ENCODE results near the gene ZNF93. TPM values are rescaled to one million over a fixed set of nuclear protein-coding genes. Genes with fewer than 3 reads are reported as not detected.
"Not testable (repeated sequence)": the region's sequence is repeated elsewhere in the genome, so short reads cannot be mapped to it uniquely, and the experiment has no call there.

The ZNF93 gene
- total RNA-seq, 1 experiment from 2014 or later, result 8.9 TPM

DNA sequence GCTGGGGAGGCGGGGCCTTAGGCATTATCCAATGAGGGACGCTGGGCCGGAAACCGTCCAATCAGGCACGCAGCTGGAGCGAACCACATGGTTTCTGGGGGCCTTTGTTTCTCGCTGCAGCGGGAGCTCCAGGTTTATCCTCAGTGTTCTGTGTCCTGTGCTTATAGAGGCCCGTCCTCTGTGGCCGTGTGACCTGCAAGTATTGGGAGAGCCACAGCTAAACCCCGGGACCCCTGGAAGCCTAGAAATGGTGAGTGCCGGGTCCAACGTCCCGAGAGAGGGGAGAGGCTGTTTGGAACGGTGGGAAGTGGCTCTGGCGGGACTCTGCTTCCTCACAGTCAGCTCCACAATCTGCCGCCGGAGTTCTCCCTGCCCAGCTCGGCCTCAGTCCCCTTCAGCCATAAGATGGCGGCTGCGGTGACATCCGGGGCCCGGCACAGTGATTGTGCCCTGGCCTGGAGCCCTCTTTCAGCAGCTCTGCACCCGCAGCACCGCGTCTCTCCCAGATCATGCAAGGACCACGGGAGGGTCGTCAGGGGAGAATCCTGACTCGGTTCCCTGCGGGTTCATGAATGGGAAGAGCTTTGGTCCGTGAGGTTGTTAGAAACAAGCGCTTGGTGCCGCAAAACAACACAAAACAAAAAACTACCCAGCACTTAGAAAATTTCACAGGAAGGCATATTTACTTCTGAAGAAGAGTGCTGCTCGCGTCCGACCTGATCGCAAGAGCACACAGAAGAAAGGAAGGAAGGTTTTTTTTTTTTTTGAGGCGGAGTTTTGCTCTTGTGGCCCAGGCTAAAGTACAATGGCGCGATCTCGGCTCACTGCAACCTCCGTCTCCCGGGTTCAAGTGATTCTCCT lies 34.8 kb upstream of the ZNF93 start, which contains the start of gene ZNF253:
Gene ZNF253 (plus strand): TSS at position 133 of the 861 bp plus-strand sequence. CDS start 115 bp downstream, at position 248.
- peak; percentile 98 for ATAC-seq
- TSS peak; percentile 83 for BruUV-seq (replicated peaks)
- Histone ChIP-seq H3K36me3 (ENCODE audit: control insufficient read depth, insufficient read depth, low read length) (no peaks in the 10 kb centered on the region), H3K4me3 (ENCODE audit: low read depth in 2 of 2, low read length in 2 of 2) (peak within 1 kb of the TSS; percentile 83 to 96), H3K27me3 (ENCODE audit: control insufficient read depth, insufficient read depth, low read length) (no peaks in the 10 kb centered on the region), H3K4me1 (ENCODE audit: control insufficient read depth, insufficient read depth, low read length) (no peaks in the 10 kb centered on the region), H3K27ac (ENCODE audit: low read length) (peak within 1 kb of the TSS; percentile 92), H3K9me3 (ENCODE audit: control insufficient read depth, insufficient read depth, low read depth, low read length) (peaks cover 14% of the 10 kb centered on the region; the same call in 1 of the 2 replicates)
- ChIA-PET POLR2A (interaction anchor here (0.5 to 0.7 kb wide), 5 partner anchors 44 to 288 kb away, joined by 3 to 4 read pairs (median 3); partner anchors contain the start of gene ZNF506), CTCF (no interaction called here)
- intact Hi-C loops (cut with micrococcal nuclease; ENCODE audit: unreplicated experiment) (no loop called here), in situ Hi-C loops (cut with HindIII; ENCODE audit: low pct_unique_long_range_greater_than_20kb, low sequenced_read_pairs) (no loop called here)
- TF ChIP-seq TCF7L2 (IDR thresholded peaks at IDR 0.05; ENCODE audit: low read depth, low read length) (no peak), POLR2AphosphoS5 (IDR thresholded peaks at IDR 0.05; ENCODE audit: low read depth, low read length) (peak; percentile 95), SIN3A (IDR thresholded peaks at IDR 0.05; ENCODE audit: borderline replicate concordance, insufficient read depth, low read depth, low read length) (peak; percentile 19; the same call in 1 of the 2 replicates)
- TF ChIP-seq, protein P1, sequence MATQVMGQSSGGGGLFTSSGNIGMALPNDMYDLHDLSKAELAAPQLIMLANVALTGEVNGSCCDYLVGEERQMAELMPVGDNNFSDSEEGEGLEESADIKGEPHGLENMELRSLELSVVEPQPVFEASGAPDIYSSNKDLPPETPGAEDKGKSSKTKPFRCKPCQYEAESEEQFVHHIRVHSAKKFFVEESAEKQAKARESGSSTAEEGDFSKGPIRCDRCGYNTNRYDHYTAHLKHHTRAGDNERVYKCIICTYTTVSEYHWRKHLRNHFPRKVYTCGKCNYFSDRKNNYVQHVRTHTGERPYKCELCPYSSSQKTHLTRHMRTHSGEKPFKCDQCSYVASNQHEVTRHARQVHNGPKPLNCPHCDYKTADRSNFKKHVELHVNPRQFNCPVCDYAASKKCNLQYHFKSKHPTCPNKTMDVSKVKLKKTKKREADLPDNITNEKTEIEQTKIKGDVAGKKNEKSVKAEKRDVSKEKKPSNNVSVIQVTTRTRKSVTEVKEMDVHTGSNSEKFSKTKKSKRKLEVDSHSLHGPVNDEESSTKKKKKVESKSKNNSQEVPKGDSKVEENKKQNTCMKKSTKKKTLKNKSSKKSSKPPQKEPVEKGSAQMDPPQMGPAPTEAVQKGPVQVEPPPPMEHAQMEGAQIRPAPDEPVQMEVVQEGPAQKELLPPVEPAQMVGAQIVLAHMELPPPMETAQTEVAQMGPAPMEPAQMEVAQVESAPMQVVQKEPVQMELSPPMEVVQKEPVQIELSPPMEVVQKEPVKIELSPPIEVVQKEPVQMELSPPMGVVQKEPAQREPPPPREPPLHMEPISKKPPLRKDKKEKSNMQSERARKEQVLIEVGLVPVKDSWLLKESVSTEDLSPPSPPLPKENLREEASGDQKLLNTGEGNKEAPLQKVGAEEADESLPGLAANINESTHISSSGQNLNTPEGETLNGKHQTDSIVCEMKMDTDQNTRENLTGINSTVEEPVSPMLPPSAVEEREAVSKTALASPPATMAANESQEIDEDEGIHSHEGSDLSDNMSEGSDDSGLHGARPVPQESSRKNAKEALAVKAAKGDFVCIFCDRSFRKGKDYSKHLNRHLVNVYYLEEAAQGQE (IDR thresholded peaks at IDR 0.05; ENCODE audit: insufficient read depth in 1 of 2, low read depth in 2 of 2, low read length in 1 of 2), result 0 out of 4 replicates have a peak, but pooled peaks of 1 of the 2 experiments have one; percentile 28
- DNase-seq (ENCODE audit: low read depth, low spot score), result peak; percentile 64

DNA sequence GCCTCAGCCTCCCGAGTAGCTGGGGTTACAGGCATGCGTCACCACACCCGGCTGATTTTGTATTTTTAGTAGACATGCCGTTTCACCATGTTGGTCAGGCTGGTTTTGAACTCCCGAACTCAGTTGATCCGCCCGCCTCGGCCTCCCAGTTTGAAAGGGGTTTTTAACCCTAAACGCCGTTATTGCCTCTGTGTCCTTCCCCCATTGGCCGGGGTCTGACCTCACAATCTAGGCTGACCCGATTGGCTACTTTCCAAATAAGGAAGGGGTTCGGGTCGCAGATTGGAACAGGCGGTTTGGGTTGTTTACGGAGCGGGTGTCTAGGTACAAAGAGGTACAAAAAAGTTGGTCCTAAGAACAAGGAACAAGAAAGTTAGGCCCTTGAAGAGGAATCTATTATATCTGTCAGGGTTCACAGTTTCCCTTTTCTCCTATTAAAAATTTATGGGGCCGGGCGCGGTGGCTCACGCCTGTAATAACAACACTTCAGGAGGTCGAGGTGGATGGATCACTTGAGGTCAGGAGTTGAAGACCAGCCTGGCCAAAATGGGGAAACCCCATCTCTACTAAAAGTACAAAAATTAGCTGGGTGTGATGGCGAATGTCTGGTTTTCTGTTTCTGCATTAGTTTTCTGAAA lies 34.0 kb upstream of the ZNF93 start:
- DNase-seq (ENCODE audit: low read depth, low spot score) (no peak), ATAC-seq (no peak)
- intact Hi-C loops (cut with micrococcal nuclease; ENCODE audit: unreplicated experiment), result no loop called here
- in situ Hi-C loops (cut with HindIII; ENCODE audit: low pct_unique_long_range_greater_than_20kb, low sequenced_read_pairs), result no loop called here
- ChIA-PET CTCF (no interaction called here), POLR2A (interaction anchor here (0.7 kb wide), 1 partner anchor 55 kb away, joined by 4 read pairs; no protein-coding TSS in a partner anchor)
- Histone ChIP-seq H3K4me3 (ENCODE audit: low read depth in 2 of 2, low read length in 2 of 2) (peak overlapping the region; percentile 83 to 96), H3K9me3 (ENCODE audit: control insufficient read depth, insufficient read depth, low read depth, low read length) (peaks cover 17% of the 10 kb centered on the region; the same call in 1 of the 2 replicates), H3K27me3 (ENCODE audit: control insufficient read depth, insufficient read depth, low read length) (no peaks in the 10 kb centered on the region), H3K36me3 (ENCODE audit: control insufficient read depth, insufficient read depth, low read length) (no peaks in the 10 kb centered on the region), H3K27ac (ENCODE audit: low read length) (peak overlapping the region; percentile 92), H3K4me1 (ENCODE audit: control insufficient read depth, insufficient read depth, low read length) (no peaks in the 10 kb centered on the region)
- no TSS peak for BruUV-seq (replicated peaks)
- TF ChIP-seq POLR2AphosphoS5 (IDR thresholded peaks at IDR 0.05; ENCODE audit: low read depth, low read length) (no peak), SIN3A (IDR thresholded peaks at IDR 0.05; ENCODE audit: borderline replicate concordance, insufficient read depth, low read depth, low read length) (no peak), TCF7L2 (IDR thresholded peaks at IDR 0.05; ENCODE audit: low read depth, low read length) (no peak)
- TF ChIP-seq, protein P1 (IDR thresholded peaks at IDR 0.05; ENCODE audit: insufficient read depth in 1 of 2, low read depth in 2 of 2, low read length in 1 of 2), result no peak
- TF ChIP-seq, protein P2, sequence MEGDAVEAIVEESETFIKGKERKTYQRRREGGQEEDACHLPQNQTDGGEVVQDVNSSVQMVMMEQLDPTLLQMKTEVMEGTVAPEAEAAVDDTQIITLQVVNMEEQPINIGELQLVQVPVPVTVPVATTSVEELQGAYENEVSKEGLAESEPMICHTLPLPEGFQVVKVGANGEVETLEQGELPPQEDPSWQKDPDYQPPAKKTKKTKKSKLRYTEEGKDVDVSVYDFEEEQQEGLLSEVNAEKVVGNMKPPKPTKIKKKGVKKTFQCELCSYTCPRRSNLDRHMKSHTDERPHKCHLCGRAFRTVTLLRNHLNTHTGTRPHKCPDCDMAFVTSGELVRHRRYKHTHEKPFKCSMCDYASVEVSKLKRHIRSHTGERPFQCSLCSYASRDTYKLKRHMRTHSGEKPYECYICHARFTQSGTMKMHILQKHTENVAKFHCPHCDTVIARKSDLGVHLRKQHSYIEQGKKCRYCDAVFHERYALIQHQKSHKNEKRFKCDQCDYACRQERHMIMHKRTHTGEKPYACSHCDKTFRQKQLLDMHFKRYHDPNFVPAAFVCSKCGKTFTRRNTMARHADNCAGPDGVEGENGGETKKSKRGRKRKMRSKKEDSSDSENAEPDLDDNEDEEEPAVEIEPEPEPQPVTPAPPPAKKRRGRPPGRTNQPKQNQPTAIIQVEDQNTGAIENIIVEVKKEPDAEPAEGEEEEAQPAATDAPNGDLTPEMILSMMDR (IDR thresholded peaks at IDR 0.05), result no peak

DNA sequence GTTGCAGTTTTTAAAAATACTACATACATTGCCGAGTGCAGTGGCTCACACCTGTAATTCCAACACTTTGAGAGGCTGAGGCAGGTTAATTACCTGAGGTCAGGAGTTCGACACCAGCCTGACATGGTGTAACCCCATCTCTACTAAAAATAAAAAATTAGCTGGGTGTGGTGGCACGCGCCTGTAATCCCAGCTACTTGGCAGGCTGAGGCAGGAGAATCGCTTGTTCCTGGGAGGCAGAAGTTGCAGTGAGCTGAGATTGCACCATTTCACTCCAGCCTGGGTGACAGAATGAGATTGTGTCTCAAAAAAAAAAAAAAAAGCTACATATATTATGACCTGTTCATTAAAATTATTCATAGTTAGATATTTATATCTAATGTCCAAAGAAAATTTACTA lies 30.7 kb upstream of the ZNF93 start:
- in situ Hi-C loops (cut with HindIII; ENCODE audit: low pct_unique_long_range_greater_than_20kb, low sequenced_read_pairs); H3K4me1 ChIP-seq (ENCODE audit: control insufficient read depth, insufficient read depth, low read length); CTCF ChIA-PET; H3K36me3 ChIP-seq (ENCODE audit: control insufficient read depth, insufficient read depth, low read length); DNase-seq (ENCODE audit: low read depth, low spot score); ATAC-seq; H3K27ac ChIP-seq (ENCODE audit: low read length); H3K27me3 ChIP-seq (ENCODE audit: control insufficient read depth, insufficient read depth, low read length); BruUV-seq (replicated peaks); H3K4me3 ChIP-seq (ENCODE audit: low read depth in 2 of 2, low read length in 2 of 2); intact Hi-C loops (cut with micrococcal nuclease; ENCODE audit: unreplicated experiment): not testable (repeated sequence)
- POLR2A ChIA-PET, result interaction anchor here (0.6 kb wide), 2 partner anchors 47 to 297 kb away, joined by 3 read pairs; partner anchors contain the start of gene ZNF486
- H3K9me3 ChIP-seq (ENCODE audit: control insufficient read depth, insufficient read depth, low read depth, low read length), result peaks cover 21% of the 10 kb centered on the region; the same call in 1 of the 2 replicates

Measured in Panc1 (cell line).